Endothelial cell of umbilical vein (primary cell): ENCODE measurements around the gene SLF1. TPM values are rescaled to one million over a fixed set of nuclear protein-coding genes. Genes with fewer than 3 reads are reported as not detected.

ENCODE experiments used
- BruUV-seq: library from RNA; stranded (reverse); fragments of 400-500 nt; replicated peaks from 2 replicates; lab custom pipeline; 2021; lab: Mats Ljungman, UMichigan
- CTCF ChIA-PET: fragments of 300-600, 350-600 bp; sonication (Branson Sonifier 250); formaldehyde crosslinking; loops from one replicate; lab custom pipeline; 2021; ENCODE audit warnings: antibody characterized with exemption, inconsistent platforms; lab: Charles Lee
- POLR2A ChIA-PET: fragments of 300-600, 350-600 bp; sonication (Branson Sonifier 250); formaldehyde crosslinking; loops from one replicate; lab custom pipeline; 2021; ENCODE audit warnings: antibody characterized with exemption, inconsistent platforms; lab: Charles Lee
- DNase-seq: peaks from one replicate; pipeline ENCODE4 v3.0.0-alpha.2; 2011; ENCODE audit warnings: low read depth, low spot score
- FAIRE-seq: peaks from 2 replicates; lab custom pipeline; 2011; peaks lifted over from hg19 to GRCh38; lab: Jason Lieb, UNC
- H2AFZ ChIP-seq: 2 replicates; pipeline ENCODE4 v1.6.0; 2012; ENCODE audit warnings: low read depth, low read length, control low read depth, inconsistent platforms
- H3K27ac ChIP-seq: 2 replicates; pipeline ENCODE4 v1.5.1; 2011; ENCODE audit warnings: low read depth, mild to moderate bottlenecking, control low read depth, low read length, moderate library complexity; ENCODE audit not compliant: insufficient read depth
- H3K27me3 ChIP-seq, 2 experiments: 2 replicates each; pipeline versions ENCODE4 v1.6.0 to v1.6.1; 2011; ENCODE audit warnings: low read length in 2 of 2, mixed read lengths in 1 of 2; ENCODE audit not compliant: control insufficient read depth in 2 of 2, insufficient read depth in 2 of 2
- H3K36me3 ChIP-seq, 2 experiments: 2 replicates in 1 of 2; 3 replicates in 1 of 2; pipeline ENCODE4 v1.5.1; 2011; ENCODE audit warnings: low read length in 2 of 2, mild to moderate bottlenecking in 1 of 2, moderate library complexity in 1 of 2; ENCODE audit not compliant: control insufficient read depth in 2 of 2, insufficient read depth in 2 of 2; ENCODE audit errors: extremely low read depth in 1 of 2
- H3K4me1 ChIP-seq: 3 replicates; pipeline ENCODE4 v1.5.1; 2011; ENCODE audit warnings: mild to moderate bottlenecking, low read length; ENCODE audit not compliant: control insufficient read depth, insufficient read depth; ENCODE audit errors: extremely low read depth
- H3K4me2 ChIP-seq: 2 replicates; pipeline ENCODE4 v1.6.1; 2011; ENCODE audit warnings: low read length, control low read depth, mixed read lengths; ENCODE audit not compliant: insufficient read depth
- H3K4me3 ChIP-seq, 3 experiments: fragments of 200-600 bp in 1 of 3; sonication (generic), shearing (Covaris generic) in 1 of 3; replicated peaks in 1 of 3; 2 replicates each; pipeline ENCODE4 v1.5.1; 2011 to 2016; ENCODE audit warnings: control low read depth in 3 of 3, low read length in 3 of 3, mild to moderate bottlenecking in 2 of 3, inconsistent platforms in 1 of 3, low read depth in 1 of 3, moderate library complexity in 1 of 3; ENCODE audit not compliant: insufficient read depth in 1 of 3
- H3K79me2 ChIP-seq: 2 replicates; pipeline ENCODE4 v1.6.0; 2012; ENCODE audit warnings: low read length, inconsistent platforms; ENCODE audit not compliant: control insufficient read depth, insufficient read depth
- H3K9ac ChIP-seq: replicated peaks from 2 replicates; pipeline ENCODE3; 2011; ENCODE audit warnings: low read length, control low read depth; ENCODE audit not compliant: insufficient read depth; ENCODE audit errors: extremely low read depth
- H3K9me1 ChIP-seq: replicated peaks from 3 replicates; pipeline ENCODE4 v1.6.0; 2011; ENCODE audit warnings: mild to moderate bottlenecking, low read length; ENCODE audit not compliant: control insufficient read depth, insufficient read depth; ENCODE audit errors: extremely low read depth
- H3K9me3 ChIP-seq: replicated peaks from 2 replicates; pipeline ENCODE4 v1.5.1; 2012; ENCODE audit warnings: low read length, inconsistent platforms; ENCODE audit not compliant: control insufficient read depth, insufficient read depth
- H4K20me1 ChIP-seq: replicated peaks from 2 replicates; pipeline ENCODE3; 2011; ENCODE audit warnings: mild to moderate bottlenecking, low read length; ENCODE audit not compliant: control insufficient read depth, insufficient read depth; ENCODE audit errors: extremely low read depth
- EZH2 ChIP-seq: IDR thresholded peaks from 2 replicates; pipeline ENCODE4 v1.6.1; 2012; ENCODE audit warnings: borderline replicate concordance, low read depth, mild to moderate bottlenecking, moderate library complexity, low read length, inconsistent platforms; ENCODE audit not compliant: severe bottlenecking
- FOS ChIP-seq: IDR thresholded peaks from 2 replicates; pipeline ENCODE4 v1.6.1; 2011; ENCODE audit warnings: mild to moderate bottlenecking, low read length, moderate library complexity, borderline replicate concordance; ENCODE audit not compliant: insufficient read depth
- GATA2 ChIP-seq: IDR thresholded peaks from 2 replicates; pipeline ENCODE4 v1.7.0; 2011; ENCODE audit warnings: low read depth, mild to moderate bottlenecking, moderate library complexity, mixed read lengths, low read length; ENCODE audit not compliant: insufficient read length, insufficient read depth
- JUN ChIP-seq: IDR thresholded peaks from 2 replicates; pipeline ENCODE4 v1.6.1; 2011; ENCODE audit warnings: borderline replicate concordance, low read depth; ENCODE audit not compliant: insufficient read length, insufficient read depth
- MYC ChIP-seq: IDR thresholded peaks from one replicate; pipeline ENCODE4 v1.6.1; 2011; ENCODE audit warnings: mild to moderate bottlenecking, low read depth, low read length
- POLR2A ChIP-seq: IDR thresholded peaks from 2 replicates; pipeline ENCODE4 v1.6.1; 2012; ENCODE audit warnings: low read depth, mild to moderate bottlenecking, control low read depth, low read length
- POLR2AphosphoS5 ChIP-seq: IDR thresholded peaks from 2 replicates; pipeline ENCODE4 v1.6.1; 2012; ENCODE audit warnings: low read depth, mild to moderate bottlenecking, control low read depth, low read length, moderate library complexity; ENCODE audit not compliant: insufficient read depth
- dilution Hi-C: fragments of 300-500 bp; cut with MboI; formaldehyde crosslinking; loops from one replicate; pipeline ENCODE4 v1.15.0; 2019; ENCODE audit warnings: low sequenced_read_pairs; ENCODE audit not compliant: extremely low pct_ligation_motif_present
- intact Hi-C: fragments of 100-400 bp; cut with micrococcal nuclease; formaldehyde crosslinking; loops from one replicate; pipeline ENCODE4 v1.10.0; 2022
- polyA plus RNA-seq, 4 experiments: library from polyadenylated mRNA; depleted of rRNA in 3 of 4; stranded (reverse) in 3 of 4; unstranded in 1 of 4; fragments of >200 nt; gene quantifications; 2 replicates each; pipeline versions ENCODE4 v1.2.1 to v1.2.3, GENCODE V29; 2011 to 2012; ENCODE audit warnings: missing spikeins in 1 of 4
- total RNA-seq: library from RNA; stranded (reverse); gene quantifications from 2 replicates; pipeline ENCODE4 v1.2.3, GENCODE V29; 2021
- TF ChIP-seq, protein P1 (sequence below): IDR thresholded peaks from 2 replicates; pipeline ENCODE4 v1.6.1; 2011; ENCODE audit not compliant: insufficient read depth, insufficient read length
- TF ChIP-seq, protein P2 (sequence below), 2 donors: IDR thresholded peaks; 1 replicate in 1 of 2; 2 replicates in 1 of 2; pipeline ENCODE4 v1.5.1; 2011; ENCODE audit warnings: low read length in 2 of 2, mild to moderate bottlenecking in 2 of 2, moderate library complexity in 2 of 2, control low read depth in 1 of 2, inconsistent platforms in 1 of 2, low read depth in 1 of 2; ENCODE audit not compliant: insufficient read depth in 1 of 2; ENCODE audit errors: extremely low read depth in 1 of 2

SLF1 gene
- total and polyA plus RNA-seq, 2 donors (not counting 3 experiments of a cell fraction or from before 2014, with no cell fraction given), result 1.4 to 8.5 TPM

DNA sequence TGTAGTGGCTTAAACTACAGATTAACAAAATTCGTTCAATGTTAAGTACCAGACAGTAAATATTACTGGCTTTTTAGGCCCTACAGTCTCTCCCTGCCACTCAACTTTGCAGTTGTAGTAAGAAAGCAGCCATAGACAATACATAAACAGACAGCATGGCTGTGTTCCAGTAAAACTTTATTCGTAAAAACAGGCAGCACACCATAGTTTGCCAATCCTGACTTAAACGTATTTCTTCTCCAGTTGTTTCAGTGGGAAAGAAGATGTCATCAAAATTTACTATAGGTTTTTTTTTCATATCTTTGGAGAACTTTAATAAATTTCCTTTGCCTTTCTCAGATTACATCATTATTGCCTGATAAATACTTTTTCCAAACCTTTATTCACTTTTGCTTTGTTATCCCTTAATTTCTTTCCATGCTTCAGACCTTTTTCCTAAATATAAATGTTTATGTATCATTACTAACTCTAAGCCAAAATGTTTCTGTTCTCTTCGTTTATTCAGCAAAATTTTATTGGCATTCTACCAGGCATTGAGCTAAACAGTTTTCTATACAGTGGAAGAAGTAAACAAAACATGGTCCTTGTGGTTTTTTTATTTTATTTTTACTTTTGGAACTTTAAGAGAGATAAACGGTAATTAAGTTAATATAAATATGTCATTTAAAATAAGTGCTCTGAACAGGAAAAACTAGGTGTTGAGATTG, 64.5 kb downstream of the SLF1 start:
- TF ChIP-seq GATA2, result no peak
- no peak for TF ChIP-seq FOS
- TF ChIP-seq MYC, result no peak
- TF ChIP-seq, protein P1, sequence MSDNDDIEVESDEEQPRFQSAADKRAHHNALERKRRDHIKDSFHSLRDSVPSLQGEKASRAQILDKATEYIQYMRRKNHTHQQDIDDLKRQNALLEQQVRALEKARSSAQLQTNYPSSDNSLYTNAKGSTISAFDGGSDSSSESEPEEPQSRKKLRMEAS, result no peak
- no peak for TF ChIP-seq JUN
- TF ChIP-seq, protein P2, sequence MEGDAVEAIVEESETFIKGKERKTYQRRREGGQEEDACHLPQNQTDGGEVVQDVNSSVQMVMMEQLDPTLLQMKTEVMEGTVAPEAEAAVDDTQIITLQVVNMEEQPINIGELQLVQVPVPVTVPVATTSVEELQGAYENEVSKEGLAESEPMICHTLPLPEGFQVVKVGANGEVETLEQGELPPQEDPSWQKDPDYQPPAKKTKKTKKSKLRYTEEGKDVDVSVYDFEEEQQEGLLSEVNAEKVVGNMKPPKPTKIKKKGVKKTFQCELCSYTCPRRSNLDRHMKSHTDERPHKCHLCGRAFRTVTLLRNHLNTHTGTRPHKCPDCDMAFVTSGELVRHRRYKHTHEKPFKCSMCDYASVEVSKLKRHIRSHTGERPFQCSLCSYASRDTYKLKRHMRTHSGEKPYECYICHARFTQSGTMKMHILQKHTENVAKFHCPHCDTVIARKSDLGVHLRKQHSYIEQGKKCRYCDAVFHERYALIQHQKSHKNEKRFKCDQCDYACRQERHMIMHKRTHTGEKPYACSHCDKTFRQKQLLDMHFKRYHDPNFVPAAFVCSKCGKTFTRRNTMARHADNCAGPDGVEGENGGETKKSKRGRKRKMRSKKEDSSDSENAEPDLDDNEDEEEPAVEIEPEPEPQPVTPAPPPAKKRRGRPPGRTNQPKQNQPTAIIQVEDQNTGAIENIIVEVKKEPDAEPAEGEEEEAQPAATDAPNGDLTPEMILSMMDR (IDR thresholded peaks at IDR 0.05; ENCODE audit: extremely low read depth in 1 of 2, insufficient read depth in 1 of 2, low read depth in 1 of 2, low read length in 2 of 2), result no peak
- no peak for TF ChIP-seq EZH2
- no peak for TF ChIP-seq POLR2A
- TF ChIP-seq POLR2AphosphoS5, result no peak
- Histone ChIP-seq H3K4me1 (no peaks in the 10 kb centered on the region), H3K36me3 (no peaks in the 10 kb centered on the region), H4K20me1 (no peaks in the 10 kb centered on the region), H3K4me3 (no peak overlapping the region), H3K27me3 (no peaks in the 10 kb centered on the region), H3K4me2 (no peak overlapping the region), H3K9me1 (no peaks in the 10 kb centered on the region), H2AFZ (no peak overlapping the region), H3K79me2 (no peaks in the 10 kb centered on the region), H3K9me3 (no peaks in the 10 kb centered on the region), H3K9ac (no peak overlapping the region), H3K27ac (no peak overlapping the region)
- DNase-seq, result no peak
- POLR2A ChIA-PET, result no interaction called here
- FAIRE-seq, result no peak
- CTCF ChIA-PET, result no interaction called here
- dilution Hi-C loops, result no loop called here
- BruUV-seq, result no TSS peak
- intact Hi-C loops, result no loop called here
